H9 (cell line): Measurements from ENCODE around the gene SLC44A3. TPM values are rescaled to one million over a fixed set of nuclear protein-coding genes. Genes with fewer than 3 reads are reported as not detected.

ENCODE experiments used
- DNase-seq: peaks from one replicate; pipeline ENCODE4 v3.0.0-alpha.2; 2017
- H2AFZ ChIP-seq: one replicate; pipeline ENCODE4 v1.6.1; 2013; ENCODE audit warnings: mild to moderate bottlenecking, low read length, control low read depth, moderate library complexity
- H2AK5ac ChIP-seq: 2 replicates; pipeline ENCODE4 v1.6.1; 2013; ENCODE audit warnings: low read length, control low read depth, mixed read lengths; ENCODE audit not compliant: insufficient read length
- H2BK120ac ChIP-seq: one replicate; pipeline ENCODE4 v1.6.1; 2013; ENCODE audit warnings: low read depth, mild to moderate bottlenecking, low read length, control low read depth, inconsistent platforms; ENCODE audit not compliant: poor library complexity, severe bottlenecking
- H2BK12ac ChIP-seq: 2 replicates; pipeline ENCODE4 v1.6.1; 2013; ENCODE audit warnings: low read length, control low read depth, mixed read lengths, low read depth; ENCODE audit not compliant: insufficient read length
- H2BK15ac ChIP-seq: 2 replicates; pipeline ENCODE4 v1.6.1; 2013; ENCODE audit warnings: low read depth, low read length, control low read depth
- H2BK20ac ChIP-seq: one replicate; pipeline ENCODE4 v1.6.1; 2013; ENCODE audit warnings: low read depth, mild to moderate bottlenecking, low read length, control low read depth, inconsistent platforms; ENCODE audit not compliant: poor library complexity, severe bottlenecking
- H2BK5ac ChIP-seq: 2 replicates; pipeline ENCODE4 v1.6.1; 2013; ENCODE audit warnings: low read length, control low read depth, mixed read lengths; ENCODE audit not compliant: insufficient read length
- H3K14ac ChIP-seq: 2 replicates; pipeline ENCODE4 v1.6.1; 2013; ENCODE audit warnings: low read length, control low read depth; ENCODE audit not compliant: insufficient read depth
- H3K18ac ChIP-seq: 2 replicates; pipeline ENCODE4 v1.6.1; 2013; ENCODE audit warnings: low read depth, mild to moderate bottlenecking, mixed read lengths, low read length, control low read depth; ENCODE audit not compliant: insufficient read length
- H3K23ac ChIP-seq: 2 replicates; pipeline ENCODE4 v1.6.1; 2013; ENCODE audit warnings: low read length, control low read depth, mixed read lengths, low read depth; ENCODE audit not compliant: insufficient read length
- H3K23me2 ChIP-seq: 2 replicates; pipeline ENCODE4 v1.6.1; 2013; ENCODE audit warnings: low read depth, mild to moderate bottlenecking, mixed read lengths, low read length, control low read depth; ENCODE audit not compliant: insufficient read length, poor library complexity, severe bottlenecking
- H3K27ac ChIP-seq: 2 replicates; pipeline ENCODE4 v1.5.1; 2013; ENCODE audit warnings: low read length, control low read depth, mixed read lengths, low read depth; ENCODE audit not compliant: insufficient read length
- H3K27me3 ChIP-seq: 2 replicates; pipeline ENCODE4 v1.6.1; 2013; ENCODE audit warnings: low read length, control low read depth, inconsistent platforms; ENCODE audit not compliant: insufficient read depth
- H3K4ac ChIP-seq: 2 replicates; pipeline ENCODE4 v1.6.1; 2013; ENCODE audit warnings: low read depth, mild to moderate bottlenecking, control low read depth, inconsistent platforms, low read length, moderate library complexity
- H3K4me1 ChIP-seq: 2 replicates; pipeline ENCODE4 v1.6.1; 2013; ENCODE audit warnings: low read length, control low read depth, inconsistent platforms; ENCODE audit not compliant: insufficient read depth
- H3K4me2 ChIP-seq: 2 replicates; pipeline ENCODE4 v1.6.1; 2013; ENCODE audit warnings: low read length, control low read depth, mixed read lengths; ENCODE audit not compliant: insufficient read length, insufficient read depth
- H3K56ac ChIP-seq: 2 replicates; pipeline ENCODE4 v1.6.1; 2013; ENCODE audit warnings: low read depth, mild to moderate bottlenecking, mixed read lengths, low read length, control low read depth; ENCODE audit not compliant: insufficient read length
- H3K79me1 ChIP-seq: 2 replicates; pipeline ENCODE4 v1.6.1; 2013; ENCODE audit warnings: low read depth, mild to moderate bottlenecking, moderate library complexity, low read length, control low read depth, inconsistent platforms; ENCODE audit not compliant: insufficient read depth, poor library complexity, severe bottlenecking
- H3K79me2 ChIP-seq: 2 replicates; pipeline ENCODE4 v1.6.1; 2013; ENCODE audit warnings: low read length, control low read depth, inconsistent platforms; ENCODE audit not compliant: insufficient read depth
- H3K9ac ChIP-seq: 2 replicates; pipeline ENCODE4 v1.6.1; 2013; ENCODE audit warnings: low read length, control low read depth, mixed read lengths; ENCODE audit not compliant: insufficient read length; ENCODE audit errors: extremely low read depth
- H3K9me3 ChIP-seq: one replicate; pipeline ENCODE4 v1.6.1; 2013; ENCODE audit warnings: low read depth, low read length, inconsistent platforms; ENCODE audit not compliant: control insufficient read depth
- H3T11ph ChIP-seq: one replicate; pipeline ENCODE4 v1.6.1; 2013; ENCODE audit warnings: mild to moderate bottlenecking, low read length, control low read depth, inconsistent platforms
- H4K20me1 ChIP-seq: one replicate; pipeline ENCODE4 v1.6.1; 2013; ENCODE audit not compliant: control insufficient read depth, insufficient read length, insufficient read depth
- H4K5ac ChIP-seq: 2 replicates; pipeline ENCODE4 v1.6.1; 2013; ENCODE audit warnings: low read depth, mild to moderate bottlenecking, mixed read lengths, low read length, control low read depth; ENCODE audit not compliant: insufficient read length
- H4K8ac ChIP-seq: replicated peaks from 2 replicates; pipeline ENCODE4 v1.6.1; 2013; ENCODE audit warnings: low read length, control low read depth, mixed read lengths, low read depth; ENCODE audit not compliant: insufficient read length
- H4K91ac ChIP-seq: 2 replicates; pipeline ENCODE4 v1.6.1; 2013; ENCODE audit warnings: low read depth, mild to moderate bottlenecking, moderate library complexity, mixed read lengths, low read length, control low read depth; ENCODE audit not compliant: insufficient read length
- H3K27ac Mint-ChIP-seq, 3 experiments: 2 replicates in 2 of 3; 3 replicates in 1 of 3; pipeline ENCODE4 v1.8.0; 2020 to 2021; ENCODE audit warnings: mixed read lengths in 3 of 3, mild to moderate bottlenecking in 1 of 3, moderate library complexity in 1 of 3
- H3K27me3 Mint-ChIP-seq: 2 replicates; pipeline ENCODE4 v1.8.0; 2021; ENCODE audit warnings: low read depth, mild to moderate bottlenecking, moderate library complexity, mixed read lengths
- H3K36me3 Mint-ChIP-seq, 3 experiments: 2 replicates in 2 of 3; 3 replicates in 1 of 3; pipeline ENCODE4 v1.8.0; 2020 to 2021; ENCODE audit warnings: low read depth in 3 of 3, mixed read lengths in 3 of 3; ENCODE audit not compliant: insufficient read depth in 1 of 3
- H3K4me1 Mint-ChIP-seq, 2 experiments: 2 replicates each; pipeline ENCODE4 v1.8.0; 2020; ENCODE audit warnings: mixed read lengths in 2 of 2
- H3K4me3 Mint-ChIP-seq, 2 experiments: 2 replicates in 1 of 2; 3 replicates in 1 of 2; pipeline ENCODE4 v1.8.0; 2020 to 2021; ENCODE audit warnings: mild to moderate bottlenecking in 2 of 2, mixed read lengths in 2 of 2, moderate library complexity in 1 of 2
- H3K9me3 Mint-ChIP-seq, 2 experiments: 2 replicates in 1 of 2; 3 replicates in 1 of 2; pipeline ENCODE4 v1.8.0; 2020; ENCODE audit warnings: mild to moderate bottlenecking in 2 of 2, mixed read lengths in 2 of 2, moderate library complexity in 1 of 2
- CTCF ChIP-seq: fragments of 200-600 bp; sonication (generic); conservative IDR thresholded peaks from 3 replicates; pipeline ENCODE4 v1.8.0; 2021; ENCODE audit warnings: antibody characterized with exemption, mild to moderate bottlenecking
- WGBS: extraction: QIAGEN DNeasy Blood & Tissue Kit; methylation state at CpG from one replicate; pipeline ENCODE4 v1.1.7; 2013; ENCODE audit warnings: missing lambda C conversion rate, low lambda C conversion rate, mixed read lengths; ENCODE audit not compliant: insufficient read length; ENCODE audit errors: extremely low coverage; 5-methylcytosine and 5-hydroxymethylcytosine counted together
- total RNA-seq: library from RNA; stranded (reverse); gene quantifications from 2 replicates; pipeline ENCODE4 v1.2.1, GENCODE V29; 2021

The SLC44A3 gene
- total RNA-seq, 1 experiment from 2014 or later = 5.5 TPM

GRCh38 chr1:94823116-94823515 is 3.0 kb downstream of the SLC44A3 start:
- H3K4me1 ChIP-seq = peaks cover 2% of the 10 kb centered on the region; the same call in 1 of the 2 replicates
- no peaks in the 10 kb centered on the region for H3K79me1 ChIP-seq
- H2BK5ac ChIP-seq = no peak overlapping the region
- H3K27me3 ChIP-seq = no peaks in the 10 kb centered on the region
- H4K91ac ChIP-seq = no peak overlapping the region
- no peak overlapping the region for H2BK120ac ChIP-seq
- no peak overlapping the region for H2BK12ac ChIP-seq
- H3K36me3 Mint-ChIP-seq = peaks cover 0 to 14% (median 0%) of the 10 kb centered on the region in 3 experiments; a peak in 2 of 7 replicates
- no peak overlapping the region for H4K5ac ChIP-seq
- no peak overlapping the region for H2AFZ ChIP-seq
- no peak overlapping the region for H2BK20ac ChIP-seq
- no peak overlapping the region for H3T11ph ChIP-seq
- H3K4me1 Mint-ChIP-seq = peaks cover 19 to 20% of the 10 kb centered on the region in 2 experiments
- no CpG with 5 or more reads among the region's 3 CpGs for WGBS
- H3K23ac ChIP-seq = no peak overlapping the region
- H3K9ac ChIP-seq = no peak overlapping the region
- DNase-seq = no peak
- no peak overlapping the region for H3K4me3 Mint-ChIP-seq
- H3K23me2 ChIP-seq = peaks cover 10% of the 10 kb centered on the region
- no peaks in the 10 kb centered on the region for H4K20me1 ChIP-seq
- H2BK15ac ChIP-seq = no peak overlapping the region
- no peak overlapping the region for H2AK5ac ChIP-seq
- TF ChIP-seq CTCF = no peak
- no peak overlapping the region for H3K18ac ChIP-seq
- no peaks in the 10 kb centered on the region for H3K9me3 ChIP-seq
- H3K4me2 ChIP-seq = no peak overlapping the region
- H4K8ac ChIP-seq = no peak overlapping the region
- H3K14ac ChIP-seq = no peak overlapping the region
- peaks cover 5% of the 10 kb centered on the region for H3K27me3 Mint-ChIP-seq
- no peaks in the 10 kb centered on the region for H3K9me3 Mint-ChIP-seq
- H3K27ac ChIP-seq = no peak overlapping the region
- no peak overlapping the region for H3K27ac Mint-ChIP-seq
- no peak overlapping the region for H3K56ac ChIP-seq
- H3K4ac ChIP-seq = no peak overlapping the region
- no peaks in the 10 kb centered on the region for H3K79me2 ChIP-seq
